OCI-LY7 (cell line): ENCODE results near the gene CHRD.

ENCODE experiments used
- EZH2phosphoT487 ChIP-seq: fragments of 200-600 bp; sonication (generic); IDR thresholded peaks from 2 replicates; pipeline ENCODE4 v1.6.1; 2018; ENCODE audit warnings: low read depth, borderline replicate concordance, mild to moderate bottlenecking, mixed run types, antibody characterized with exemption, low read length, moderate library complexity, mixed read lengths
- TF ChIP-seq, protein P1 (sequence below): fragments of 200-600 bp; sonication (generic); conservative IDR thresholded peaks from 2 replicates; pipeline ENCODE4 v1.5.1; 2014; ENCODE audit warnings: mild to moderate bottlenecking, antibody characterized with exemption, low read length, moderate library complexity, mixed read lengths

DNA sequence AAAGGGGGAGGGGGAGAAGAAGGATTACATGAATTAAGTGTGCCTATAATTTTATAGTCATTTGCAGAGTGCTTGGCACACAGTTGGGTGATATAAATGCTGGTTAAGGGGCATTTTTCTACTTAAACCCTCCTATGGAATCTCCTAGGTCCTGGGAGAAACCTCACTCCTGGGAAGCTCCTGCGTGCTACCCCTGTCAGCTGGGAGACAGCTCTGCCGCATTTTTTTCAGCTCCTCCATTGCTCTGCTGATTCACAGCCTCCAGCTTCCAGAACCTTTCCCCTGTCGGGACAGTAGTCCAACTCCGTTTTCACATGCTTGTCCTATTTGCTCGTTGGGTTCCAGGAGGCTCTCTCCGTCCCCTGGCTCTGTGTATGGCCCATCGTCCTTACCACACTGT, 59.2 kb downstream of the CHRD start:
- TF ChIP-seq, protein P1, sequence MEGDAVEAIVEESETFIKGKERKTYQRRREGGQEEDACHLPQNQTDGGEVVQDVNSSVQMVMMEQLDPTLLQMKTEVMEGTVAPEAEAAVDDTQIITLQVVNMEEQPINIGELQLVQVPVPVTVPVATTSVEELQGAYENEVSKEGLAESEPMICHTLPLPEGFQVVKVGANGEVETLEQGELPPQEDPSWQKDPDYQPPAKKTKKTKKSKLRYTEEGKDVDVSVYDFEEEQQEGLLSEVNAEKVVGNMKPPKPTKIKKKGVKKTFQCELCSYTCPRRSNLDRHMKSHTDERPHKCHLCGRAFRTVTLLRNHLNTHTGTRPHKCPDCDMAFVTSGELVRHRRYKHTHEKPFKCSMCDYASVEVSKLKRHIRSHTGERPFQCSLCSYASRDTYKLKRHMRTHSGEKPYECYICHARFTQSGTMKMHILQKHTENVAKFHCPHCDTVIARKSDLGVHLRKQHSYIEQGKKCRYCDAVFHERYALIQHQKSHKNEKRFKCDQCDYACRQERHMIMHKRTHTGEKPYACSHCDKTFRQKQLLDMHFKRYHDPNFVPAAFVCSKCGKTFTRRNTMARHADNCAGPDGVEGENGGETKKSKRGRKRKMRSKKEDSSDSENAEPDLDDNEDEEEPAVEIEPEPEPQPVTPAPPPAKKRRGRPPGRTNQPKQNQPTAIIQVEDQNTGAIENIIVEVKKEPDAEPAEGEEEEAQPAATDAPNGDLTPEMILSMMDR: no peak
- no peak for TF ChIP-seq EZH2phosphoT487
